HG03378 (cell line): ENCODE measurements around the gene HTR2C.
"Not testable (repeated sequence)": the region's sequence is repeated elsewhere in the genome, so short reads cannot be mapped to it uniquely, and the experiment has no call there.

Experiments used
- ATAC-seq: cut with Tn5 transposase; IDR thresholded peaks from one replicate; pipeline ENCODE4 v1.9.1; 2021; ENCODE audit warnings: mild to moderate bottlenecking, moderate library complexity; ENCODE audit not compliant: unreplicated experiment

The HTR2C gene

DNA sequence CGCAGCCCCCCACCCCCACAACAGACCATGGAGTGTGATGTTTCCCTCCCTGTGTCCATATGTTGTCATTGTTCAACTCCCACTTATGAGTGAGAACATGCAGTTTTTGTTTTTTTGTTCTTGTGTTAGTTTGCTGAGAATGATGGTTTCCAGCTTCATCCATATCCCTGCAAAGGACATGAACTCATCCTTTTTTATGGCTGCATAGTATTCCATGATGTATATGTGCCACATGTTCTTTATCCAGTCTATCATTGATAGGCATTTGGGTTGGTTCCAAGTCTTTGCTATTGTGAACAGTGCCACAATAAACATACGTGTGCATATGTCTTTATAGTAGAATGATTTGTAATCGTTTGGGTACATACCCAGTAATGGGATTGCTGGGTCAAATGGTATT, 353.2 kb downstream of the HTR2C start:
- ATAC-seq: not testable (repeated sequence)

DNA sequence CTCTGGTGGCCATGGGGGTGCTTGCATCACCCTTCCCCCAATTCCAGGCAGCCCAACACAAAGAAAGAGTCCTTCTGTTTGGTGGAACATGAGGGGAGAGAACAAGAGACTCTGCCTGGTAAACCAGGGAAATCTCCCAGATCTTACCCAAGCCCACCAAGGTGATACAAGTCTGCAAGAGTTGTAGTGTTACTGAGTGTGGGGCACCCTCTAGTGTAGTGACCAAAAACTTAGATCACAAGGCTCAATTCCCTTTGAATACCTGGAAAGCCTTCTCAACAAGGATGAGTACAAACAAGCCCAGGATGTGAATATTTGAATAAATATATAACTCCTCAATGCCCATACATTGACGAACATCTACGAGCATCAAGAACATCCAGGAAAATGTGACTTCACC, 368.8 kb downstream of the HTR2C start:
- ATAC-seq: no peak
